ENCODE data around the gene FCN3. TPM values are rescaled to one million over a fixed set of nuclear protein-coding genes. Genes with fewer than 3 reads are reported as not detected.

Gene FCN3
- total RNA-seq, 2 donors from 2014 or later = 0.26 TPM; not detected in 1

GRCh38 chr1:27348861-27349783 lies 25.5 kb downstream of the FCN3 start:
- H3K27ac Mint-ChIP-seq = no peak overlapping the region
- H3K27me3 ChIP-seq (ENCODE audit: control insufficient read depth, insufficient read depth, low read length, poor library complexity, severe bottlenecking) = peaks cover 16% of the 10 kb centered on the region
- no peaks in the 10 kb centered on the region for H3K4me1 ChIP-seq (ENCODE audit: control insufficient read depth, insufficient read depth, low read length)
- H3K4me3 ChIP-seq (ENCODE audit: low read length) = peak overlapping the region; percentile 73
- TF ChIP-seq CTCF (conservative IDR thresholded peaks at IDR 0.05) = no peak
- WGBS, 2 experiments (ENCODE audit: insufficient coverage in 1 of 2, insufficient read length in 1 of 2) = 17% methylated on average over 16 to 51 of the region's 51 CpGs
- peaks cover 5% of the 10 kb centered on the region for H3K9me3 Mint-ChIP-seq
- peak overlapping the region; percentile 60 for H3K4me3 Mint-ChIP-seq
- no peak overlapping the region for H3K27ac ChIP-seq (ENCODE audit: low read depth, low read length)
- H3K36me3 Mint-ChIP-seq (ENCODE audit: low read depth) = peaks cover 4% of the 10 kb centered on the region
- no peaks in the 10 kb centered on the region for H3K4me1 Mint-ChIP-seq
- H3K27me3 Mint-ChIP-seq (ENCODE audit: insufficient read depth) = peaks cover 11% of the 10 kb centered on the region
- H3K36me3 ChIP-seq (ENCODE audit: control insufficient read depth, insufficient read depth, low read length) = no peaks in the 10 kb centered on the region
- DNase-seq = peak; percentile 92
- no peaks in the 10 kb centered on the region for H3K9me3 ChIP-seq (ENCODE audit: control insufficient read depth, low read length)
- H3K9ac ChIP-seq (ENCODE audit: extremely low read depth, low read length, poor library complexity, severe bottlenecking) = no peak overlapping the region

GRCh38 chr1:27346991-27347624 lies 27.5 kb downstream of the FCN3 start:
- peak; percentile 63 for DNase-seq
- H3K4me1 ChIP-seq (ENCODE audit: control insufficient read depth, insufficient read depth, low read length) = no peaks in the 10 kb centered on the region
- no peaks in the 10 kb centered on the region for H3K36me3 ChIP-seq (ENCODE audit: control insufficient read depth, insufficient read depth, low read length)
- H3K4me3 ChIP-seq (ENCODE audit: low read length) = no peak overlapping the region
- peaks cover 11% of the 10 kb centered on the region for H3K27me3 Mint-ChIP-seq (ENCODE audit: insufficient read depth)
- H3K36me3 Mint-ChIP-seq (ENCODE audit: low read depth) = peaks cover 4% of the 10 kb centered on the region
- H3K9ac ChIP-seq (ENCODE audit: extremely low read depth, low read length, poor library complexity, severe bottlenecking) = no peak overlapping the region
- H3K9me3 Mint-ChIP-seq = peaks cover 5% of the 10 kb centered on the region
- H3K27ac ChIP-seq (ENCODE audit: low read depth, low read length) = no peak overlapping the region
- H3K4me3 Mint-ChIP-seq = no peak overlapping the region
- WGBS, 2 experiments (ENCODE audit: insufficient coverage in 1 of 2, insufficient read length in 1 of 2) = 91 to 98% methylated on average over 8 to 14 of the region's 14 CpGs
- peaks cover 16% of the 10 kb centered on the region for H3K27me3 ChIP-seq (ENCODE audit: control insufficient read depth, insufficient read depth, low read length, poor library complexity, severe bottlenecking)
- H3K9me3 ChIP-seq (ENCODE audit: control insufficient read depth, low read length) = no peaks in the 10 kb centered on the region
- TF ChIP-seq CTCF (conservative IDR thresholded peaks at IDR 0.05) = no peak
- H3K27ac Mint-ChIP-seq = peak overlapping the region; percentile 48
- H3K4me1 Mint-ChIP-seq = peaks cover 8% of the 10 kb centered on the region

- H3K9me3 Mint-ChIP-seq = peaks cover 5% of the 10 kb centered on the region
- Histone ChIP-seq H3K36me3 (ENCODE audit: control insufficient read depth, insufficient read depth, low read length) (no peaks in the 10 kb centered on the region), H3K9ac (ENCODE audit: extremely low read depth, low read length, poor library complexity, severe bottlenecking) (no peak overlapping the region), H3K27me3 (ENCODE audit: control insufficient read depth, insufficient read depth, low read length, poor library complexity, severe bottlenecking) (peaks cover 16% of the 10 kb centered on the region), H3K4me3 (ENCODE audit: low read length) (no peak overlapping the region), H3K4me1 (ENCODE audit: control insufficient read depth, insufficient read depth, low read length) (no peaks in the 10 kb centered on the region), H3K9me3 (ENCODE audit: control insufficient read depth, low read length) (no peaks in the 10 kb centered on the region), H3K27ac (ENCODE audit: low read depth, low read length) (no peak overlapping the region)
- no peak overlapping the region for H3K27ac Mint-ChIP-seq
- peaks cover 13% of the 10 kb centered on the region for H3K4me1 Mint-ChIP-seq
- no peak for TF ChIP-seq CTCF (conservative IDR thresholded peaks at IDR 0.05)
- DNase-seq = no peak
- WGBS, 2 experiments (ENCODE audit: insufficient coverage in 1 of 2, insufficient read length in 1 of 2) = 94 to 96% methylated on average over 7 of the region's 8 CpGs
- H3K36me3 Mint-ChIP-seq (ENCODE audit: low read depth) = peaks cover 4% of the 10 kb centered on the region
- peaks cover 11% of the 10 kb centered on the region for H3K27me3 Mint-ChIP-seq (ENCODE audit: insufficient read depth)
- no peak overlapping the region for H3K4me3 Mint-ChIP-seq
Measured at GRCh38 chr1:27346357-27346756, 28.3 kb downstream of the FCN3 start.

Measured in endodermal cell (in vitro differentiated cells).